NCI-H82 treated with DMSO at 0.1 percent for 48 hours (cell line): ENCODE measurements around the gene C1orf141.
A peak's percentile ranks its signal among the peaks of the same experiment; 100 is the strongest.
"Not testable (repeated sequence)": the region's sequence is repeated elsewhere in the genome, so short reads cannot be mapped to it uniquely, and the experiment has no call there.

Experiments used
- DNase-seq: peaks from one replicate; lab custom pipeline; 2025; ENCODE audit not compliant: unreplicated experiment; lab: John Stamatoyannopoulos, UW

C1orf141 gene

DNA sequence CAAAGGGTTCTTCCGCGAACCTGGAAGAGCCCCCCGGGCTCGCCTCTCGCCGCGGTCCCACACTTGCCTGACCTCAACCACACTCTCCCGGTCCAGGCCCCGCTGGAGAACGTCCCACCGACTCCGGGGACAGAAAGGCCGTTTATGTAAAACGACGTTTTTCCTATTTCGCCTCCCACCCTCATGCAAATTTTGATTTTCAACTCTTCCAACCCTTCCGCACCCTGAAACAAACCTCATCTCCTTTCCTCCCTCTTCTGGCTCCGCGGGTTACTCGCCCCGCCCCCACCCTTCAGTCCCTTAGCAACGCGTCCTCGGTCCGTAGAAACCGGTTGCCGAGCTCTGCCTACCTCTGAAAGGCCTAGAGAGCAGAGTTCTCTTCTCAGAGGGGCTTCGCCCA, at the start of gene C1orf141:
C1orf141 (minus strand) TSS at position 276 of the 400 bp plus-strand sequence. CDS start 7,730 bp downstream, outside the sequence.
- DNase-seq, result no peak

DNA sequence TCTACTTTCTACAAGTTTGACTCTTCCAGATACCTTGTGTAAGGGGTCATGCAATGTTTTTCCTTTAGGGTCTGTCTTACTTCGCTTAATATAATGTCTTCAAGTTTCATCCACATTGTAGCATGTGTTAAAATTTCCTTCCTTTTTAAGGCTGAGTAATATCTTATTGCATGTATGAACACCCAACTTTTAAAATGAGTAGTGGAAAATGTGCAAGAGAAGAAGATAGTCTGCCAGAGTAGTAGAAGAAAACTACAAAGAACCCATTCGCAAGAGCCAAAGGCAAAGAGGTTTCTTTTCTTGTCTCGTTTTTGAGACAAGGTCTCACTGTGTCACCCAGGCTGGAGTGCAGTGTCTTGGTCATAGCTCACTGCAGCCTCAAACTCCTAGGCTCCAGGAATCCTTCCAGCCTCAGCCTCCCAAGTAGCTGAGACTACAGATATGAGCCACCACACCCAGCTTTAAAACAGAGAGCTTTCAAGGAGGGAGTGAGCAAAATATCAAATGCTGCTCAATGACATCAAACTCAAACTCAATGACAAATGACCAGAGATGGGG, 40.8 kb upstream of the C1orf141 start:
- no peak for DNase-seq

DNA sequence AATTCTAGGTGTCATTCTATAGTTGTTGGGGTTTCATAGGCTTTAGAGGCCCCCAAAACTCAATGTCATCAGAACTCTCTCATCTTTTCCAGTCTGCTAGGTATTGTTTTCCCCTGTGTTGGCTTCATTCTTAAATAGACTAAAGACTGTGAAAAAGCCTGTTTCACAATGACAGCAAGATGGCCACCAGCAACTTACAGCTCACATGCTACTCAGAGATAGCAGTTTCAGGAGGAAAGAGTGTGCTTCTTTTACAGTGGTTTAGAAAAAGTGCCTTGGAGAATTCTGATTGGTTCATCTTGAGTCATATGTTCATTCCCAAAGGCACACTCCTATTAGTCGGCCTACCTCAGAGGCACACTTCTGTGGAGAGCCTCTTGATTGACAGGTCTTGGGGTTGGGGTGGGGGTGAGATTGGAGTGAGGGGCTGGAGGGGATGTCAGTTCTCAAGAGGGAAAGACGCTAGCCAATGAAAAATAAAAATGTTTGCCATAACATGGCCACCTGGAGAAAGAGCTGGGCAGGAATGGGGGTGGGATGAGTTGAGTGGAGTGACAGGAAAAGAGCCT, 40.0 kb upstream of the C1orf141 start:
- DNase-seq, result no peak

DNA sequence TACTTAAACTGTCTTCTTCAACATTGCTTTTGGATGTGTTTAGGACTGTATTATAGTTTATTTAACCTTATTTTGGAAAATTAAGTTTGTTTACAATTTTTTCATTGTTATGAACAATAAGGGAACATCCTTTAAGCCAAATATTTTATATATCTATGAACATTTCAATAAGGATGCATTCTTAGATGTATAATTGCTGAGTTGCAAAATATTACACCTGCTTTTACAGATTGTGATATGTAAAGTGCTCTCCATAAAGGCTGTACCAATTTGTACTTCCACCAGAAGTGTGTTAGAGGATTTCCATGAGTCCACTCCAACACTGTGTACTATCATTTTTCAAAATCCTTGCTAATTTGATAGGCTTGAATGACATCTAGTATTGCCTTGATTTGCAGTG, 39.2 kb upstream of the C1orf141 start:
- DNase-seq, result no peak

DNA sequence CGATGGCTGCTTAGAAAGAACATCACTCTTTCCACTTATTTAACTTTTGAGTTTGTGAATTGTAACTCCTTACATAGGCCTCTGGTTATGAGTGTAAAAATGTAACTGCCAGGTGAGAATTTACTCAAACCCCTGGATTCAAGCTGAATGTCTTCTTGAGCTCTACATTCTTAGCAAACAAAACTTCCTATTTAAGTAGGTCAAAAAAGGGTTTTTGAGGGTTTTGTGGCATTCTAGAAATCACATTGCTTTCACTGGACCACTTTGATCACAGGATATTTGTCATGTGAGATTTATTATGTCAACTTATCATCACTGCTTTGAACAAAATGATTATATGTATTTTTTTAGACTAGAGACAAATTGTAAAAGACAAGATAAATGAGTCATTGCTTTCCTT, 37.2 kb upstream of the C1orf141 start:
- DNase-seq, result no peak

DNA sequence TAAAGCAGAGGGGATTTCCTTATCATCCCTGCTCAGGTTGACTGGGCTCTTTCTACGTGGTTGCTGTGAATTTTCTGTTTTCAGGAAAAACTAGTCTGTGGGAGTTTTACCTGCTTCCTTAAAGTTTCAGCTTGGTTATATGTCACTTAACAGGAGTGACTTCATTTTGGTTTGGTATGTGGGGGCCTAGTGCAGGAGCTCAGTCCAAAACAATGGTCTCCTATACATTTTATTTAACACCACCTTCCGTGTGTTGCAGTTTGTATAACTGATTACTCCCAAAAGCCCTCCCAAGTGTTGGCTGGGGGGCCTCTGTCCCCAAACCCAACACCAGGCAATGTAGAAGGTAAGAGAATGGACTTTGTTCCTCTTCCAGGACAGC, 36.8 kb upstream of the C1orf141 start:
- DNase-seq, result no peak

DNA sequence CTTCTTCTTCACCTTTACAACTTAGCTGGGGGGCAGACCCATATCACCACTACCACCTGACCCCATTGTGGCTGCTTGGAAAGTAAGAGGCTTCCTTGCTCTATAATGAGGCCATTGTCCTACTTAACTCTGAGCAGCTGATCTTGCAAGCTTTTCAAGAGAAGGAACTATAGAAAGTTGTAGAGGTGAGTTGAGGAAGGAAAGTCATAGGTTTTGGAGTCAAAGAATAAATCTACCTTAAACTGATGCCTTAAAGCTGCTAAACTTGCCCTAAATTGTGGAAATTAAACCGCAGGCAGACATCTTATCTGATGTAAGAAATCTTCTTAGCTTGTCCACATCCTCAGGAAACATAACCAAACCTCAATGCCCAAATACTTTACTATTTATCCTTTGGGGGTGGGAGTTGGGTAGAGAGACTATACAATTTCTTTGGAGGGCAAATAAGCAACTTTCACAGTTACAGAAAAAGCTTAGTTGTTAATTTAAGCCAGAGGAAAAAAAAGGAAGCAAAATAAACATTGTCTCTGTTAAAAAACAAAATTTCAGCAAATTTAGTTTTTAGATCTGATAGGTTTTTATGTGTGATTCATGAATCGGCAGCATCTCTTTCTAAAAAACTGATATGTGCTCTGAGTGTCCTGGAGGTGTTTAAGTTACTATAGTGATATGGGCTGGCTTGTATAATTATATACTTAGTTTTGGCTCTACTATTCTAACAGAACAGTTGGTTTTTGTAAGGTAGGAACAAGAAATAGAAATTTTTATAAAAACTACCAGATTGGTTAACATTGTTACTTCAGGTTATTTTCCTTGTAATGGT, 36.2 kb upstream of the C1orf141 start:
- no peak for DNase-seq

DNA sequence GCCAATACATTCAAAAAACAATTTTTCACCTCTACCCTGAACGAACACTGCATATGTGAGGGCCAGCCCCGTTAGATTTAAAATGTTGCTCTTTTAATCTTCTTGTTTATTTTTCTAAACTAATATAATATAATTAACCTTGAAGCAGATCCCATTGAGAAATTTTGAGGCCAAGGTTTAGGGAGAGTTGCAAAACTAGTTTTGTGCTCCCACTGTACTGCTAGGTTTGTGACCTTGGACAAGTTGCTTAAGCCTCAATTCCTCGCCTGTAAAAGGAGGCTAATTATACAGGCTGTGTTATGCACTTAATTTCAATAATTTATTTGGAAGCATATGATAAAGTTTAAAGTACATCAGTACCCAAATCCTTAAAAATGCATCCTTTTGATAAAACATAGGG, 35.2 kb upstream of the C1orf141 start:
- DNase-seq, result no peak

DNA sequence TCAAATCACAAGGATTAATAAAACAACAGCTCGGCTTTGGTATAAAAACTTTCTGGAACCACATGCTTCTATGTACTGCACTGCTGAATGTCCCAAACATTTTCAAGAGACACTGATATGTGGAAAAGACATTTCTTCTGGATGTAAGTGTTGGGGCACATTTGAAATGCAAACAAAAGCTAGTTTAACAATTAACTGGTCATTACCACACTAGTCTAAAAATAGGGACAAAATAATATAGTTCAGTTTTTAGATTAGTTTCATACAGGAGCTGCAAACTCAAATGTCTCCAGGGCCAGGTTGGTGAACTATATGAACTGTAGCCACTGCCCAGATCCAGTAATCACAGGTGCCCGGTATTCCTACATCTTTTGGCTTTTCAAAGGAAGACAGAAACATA, 34.7 kb upstream of the C1orf141 start:
- no peak for DNase-seq

DNA sequence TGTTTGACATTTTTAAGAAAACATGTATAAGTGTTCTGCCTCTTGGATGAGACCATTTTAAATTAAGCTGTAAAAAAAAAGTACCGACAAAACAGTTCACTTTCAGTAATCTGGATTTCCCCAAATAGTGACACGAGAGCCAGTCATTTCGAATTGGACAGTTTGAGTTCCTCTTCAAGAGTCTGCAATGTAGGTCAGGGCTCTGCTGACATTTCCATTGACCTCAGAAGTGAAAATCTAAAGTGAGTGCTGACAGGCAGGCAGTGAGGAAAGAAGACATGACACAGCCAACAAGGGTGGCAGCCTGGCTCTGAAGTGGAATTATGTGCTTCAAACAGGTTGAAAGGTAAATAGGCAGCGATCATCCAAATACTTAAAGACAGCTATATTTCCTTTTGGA, 31.4 kb upstream of the C1orf141 start, which contains the start of gene IL23R:
IL23R (plus strand) TSS at position 259 of the 400 bp plus-strand sequence. CDS start 1,667 bp downstream, outside the sequence.
- DNase-seq, result no peak

DNA sequence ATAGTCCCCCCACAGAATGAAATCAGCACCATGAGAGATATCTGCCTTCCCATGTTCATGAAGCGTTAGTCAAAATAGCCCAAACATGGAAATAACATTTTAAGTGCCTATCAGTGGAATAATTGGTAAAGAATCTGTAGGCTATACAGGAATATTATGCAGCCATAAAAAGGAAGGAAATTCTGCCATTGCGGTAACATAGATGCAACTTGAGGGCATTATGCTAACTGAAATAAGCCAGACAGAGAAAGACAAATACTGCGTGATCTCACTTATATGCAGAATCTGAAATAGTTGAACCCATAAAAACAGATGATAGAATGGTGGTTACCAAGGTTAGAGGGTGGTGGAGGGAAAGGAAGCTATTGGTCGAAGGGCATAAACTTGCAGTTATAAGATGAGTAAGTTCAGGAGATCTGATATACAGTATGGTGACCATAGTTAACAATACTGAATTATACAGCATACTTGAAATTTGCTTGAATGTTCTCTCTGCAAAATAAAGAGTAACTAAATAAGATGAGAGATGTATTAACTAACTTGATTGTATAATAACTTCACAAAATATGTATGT, 30.8 kb upstream of the C1orf141 start:
- DNase-seq, result no peak

DNA sequence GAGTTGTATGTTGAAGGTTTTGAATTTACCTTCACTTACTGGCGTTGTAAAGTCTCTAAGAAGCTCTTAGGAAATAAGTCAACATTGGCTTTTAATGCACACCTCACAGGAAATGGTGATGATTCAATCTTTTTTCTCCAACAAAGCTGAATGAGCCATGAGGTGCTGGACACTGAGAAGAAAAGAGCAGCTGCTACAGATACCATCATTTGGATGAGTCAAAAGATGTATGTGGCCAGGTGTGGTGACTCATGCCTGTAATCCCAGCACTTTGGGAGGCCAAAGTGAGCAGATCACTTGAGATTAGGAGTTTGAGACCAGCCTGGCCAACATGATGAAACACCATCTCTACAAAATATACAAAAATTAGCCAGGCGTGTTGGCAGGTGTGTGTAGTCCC, 28.2 kb upstream of the C1orf141 start:
- no peak for DNase-seq

DNA sequence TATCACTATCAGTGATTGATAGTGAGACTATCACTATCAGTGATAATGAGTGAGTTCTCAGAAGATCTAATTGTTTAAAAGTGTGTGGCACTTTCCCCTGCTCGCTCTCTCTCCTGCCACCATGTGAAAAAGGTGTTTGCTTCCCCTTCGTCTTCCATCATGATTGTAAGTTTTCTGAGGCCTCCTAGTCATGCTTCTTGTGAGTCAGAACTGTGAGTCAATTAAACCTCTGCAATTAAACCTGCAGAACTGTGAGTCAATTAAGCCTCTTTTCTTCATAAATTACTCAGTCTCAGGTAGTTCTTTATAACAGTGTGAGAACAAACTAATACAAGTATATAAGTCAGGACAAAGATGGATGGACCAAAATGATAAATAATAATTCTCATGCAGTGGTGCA, 24.5 kb upstream of the C1orf141 start:
- DNase-seq, result no peak

DNA sequence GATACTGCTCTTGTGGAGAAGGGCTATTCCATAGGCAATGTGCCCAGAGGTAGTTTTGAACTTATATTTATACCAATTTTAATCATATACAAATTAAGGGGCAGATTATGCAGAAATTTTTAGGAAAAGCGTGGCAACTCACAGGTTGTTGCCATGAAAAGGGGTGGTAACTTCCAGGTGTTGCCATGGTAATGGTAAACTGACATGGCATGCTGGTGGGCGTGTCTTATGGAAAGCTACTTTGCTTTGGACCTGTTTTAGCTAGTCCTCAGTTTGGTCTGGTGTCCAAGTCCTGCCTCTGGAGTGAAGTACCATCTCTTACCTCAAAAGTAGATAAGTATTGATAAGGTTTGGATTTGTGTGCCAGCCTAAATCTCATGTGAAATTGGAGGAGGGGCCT, 23.6 kb upstream of the C1orf141 start:
- DNase-seq, result no peak

DNA sequence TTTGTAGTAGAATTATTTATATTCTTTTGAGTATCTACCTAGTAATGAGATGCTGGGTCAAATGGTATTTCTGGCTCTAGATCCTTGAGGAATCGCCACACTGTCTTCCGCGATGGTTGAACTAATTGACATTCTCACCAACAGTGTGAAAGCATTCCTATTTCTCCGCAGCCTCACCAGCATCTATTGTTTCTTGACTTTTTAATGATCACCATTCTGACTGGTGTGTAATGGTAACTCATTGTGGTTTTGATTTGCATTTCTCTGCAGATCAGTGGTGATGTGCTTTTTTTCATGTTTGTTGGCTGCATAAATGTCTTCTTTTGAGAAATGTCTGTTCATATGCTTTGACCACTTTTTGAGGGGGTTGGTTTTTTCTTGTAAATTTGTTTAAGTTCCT, 16.2 kb upstream of the C1orf141 start:
- no peak for DNase-seq

DNA sequence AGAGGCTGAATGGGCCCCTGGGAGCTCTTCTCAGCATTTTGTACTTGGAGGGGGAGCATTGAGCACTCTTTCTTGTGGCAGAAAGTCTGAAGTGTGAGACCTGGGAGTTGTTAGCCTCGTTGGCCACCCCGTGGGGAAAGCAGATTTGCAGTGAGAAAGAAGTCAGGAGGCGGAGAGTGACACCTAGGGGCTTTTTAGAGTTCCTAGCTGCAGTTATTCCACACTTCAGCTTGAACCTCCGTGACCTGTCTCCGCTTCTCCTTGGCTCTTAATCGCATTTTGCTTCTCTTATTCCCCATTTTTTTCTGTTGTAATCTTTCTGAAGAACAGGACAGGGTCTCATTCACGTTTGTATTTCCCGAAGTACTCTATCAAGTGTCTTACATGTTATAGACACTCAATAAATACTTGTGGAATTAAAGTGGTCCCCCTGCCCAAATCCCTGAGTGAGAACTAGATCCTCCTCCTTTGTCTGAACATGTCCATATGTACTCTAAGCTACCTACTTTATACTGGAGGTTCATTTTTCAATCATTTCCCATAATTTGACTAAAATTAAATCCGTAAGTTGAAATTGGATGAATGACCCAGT, 14.5 kb upstream of the C1orf141 start:
- peak; percentile 67 for DNase-seq

DNA sequence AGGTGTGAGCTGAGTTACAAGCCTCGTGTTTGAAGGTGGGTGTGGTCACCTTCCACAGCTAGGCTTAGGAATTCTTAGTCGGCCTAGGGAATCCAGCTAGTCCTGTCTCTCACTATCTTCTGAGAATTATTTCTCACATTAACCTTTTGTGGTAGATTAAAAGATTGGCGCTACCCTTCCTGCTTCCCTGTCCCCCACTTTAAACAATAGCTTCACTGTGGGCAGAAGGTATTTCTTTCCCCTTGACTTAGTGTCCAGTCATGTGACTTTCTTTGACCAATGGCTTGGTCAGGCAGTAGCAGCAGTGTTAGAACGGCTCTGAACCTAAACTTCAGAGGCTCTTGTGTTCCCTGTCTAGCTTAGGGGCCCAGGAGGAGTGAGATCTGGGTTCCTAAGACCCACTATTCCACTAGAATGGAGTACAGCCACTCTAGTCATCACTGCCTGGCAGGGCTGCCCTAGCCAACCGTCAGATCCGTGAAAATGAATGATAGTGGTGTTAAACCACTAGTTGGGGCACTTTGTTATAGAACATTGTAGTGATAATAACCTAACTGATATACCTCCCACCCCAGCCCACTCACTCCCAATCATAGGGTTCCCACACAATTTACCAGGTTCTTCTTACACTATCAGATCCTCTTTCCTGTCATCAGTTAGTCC, 13.9 kb upstream of the C1orf141 start:
- DNase-seq, result no peak

DNA sequence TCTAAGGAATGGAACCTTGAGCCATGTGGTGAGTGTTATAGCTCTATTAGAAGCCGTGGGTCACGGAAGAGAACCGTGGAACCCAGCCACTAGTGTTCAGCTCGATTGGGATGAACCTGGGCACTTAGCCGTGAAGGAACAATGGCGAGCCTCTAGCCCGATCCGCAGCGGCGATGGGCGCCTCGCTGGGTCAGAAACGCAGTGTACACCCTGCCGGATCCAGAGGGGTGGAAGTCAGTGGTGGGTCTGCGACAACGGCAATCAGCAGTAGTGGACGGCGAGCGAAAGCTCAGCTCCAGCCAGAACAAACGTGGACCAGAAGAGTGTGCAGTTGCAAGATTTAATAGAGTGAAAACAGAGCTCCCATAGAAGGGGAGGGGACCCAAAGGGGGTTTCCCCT, 13.2 kb upstream of the C1orf141 start:
- not testable (repeated sequence) for DNase-seq

DNA sequence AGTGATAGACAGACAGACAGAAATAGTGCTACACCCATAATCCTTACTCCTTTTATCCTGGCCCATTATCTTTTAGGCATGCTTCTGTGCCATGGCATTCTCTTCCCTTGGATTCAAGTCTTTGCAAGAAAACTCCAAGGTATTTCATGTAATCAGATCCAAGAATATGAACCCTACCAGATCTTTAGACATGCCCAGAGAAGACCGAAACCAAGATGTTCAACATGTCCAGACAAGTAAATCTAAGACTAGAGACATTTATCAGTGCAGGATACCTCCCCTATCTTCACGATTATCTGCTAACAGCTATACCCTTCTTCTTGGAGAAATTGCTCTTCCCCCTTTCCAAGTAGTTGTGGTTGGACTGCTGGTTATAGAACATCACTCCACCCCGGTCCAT, 11.8 kb upstream of the C1orf141 start:
- DNase-seq, result no peak

DNA sequence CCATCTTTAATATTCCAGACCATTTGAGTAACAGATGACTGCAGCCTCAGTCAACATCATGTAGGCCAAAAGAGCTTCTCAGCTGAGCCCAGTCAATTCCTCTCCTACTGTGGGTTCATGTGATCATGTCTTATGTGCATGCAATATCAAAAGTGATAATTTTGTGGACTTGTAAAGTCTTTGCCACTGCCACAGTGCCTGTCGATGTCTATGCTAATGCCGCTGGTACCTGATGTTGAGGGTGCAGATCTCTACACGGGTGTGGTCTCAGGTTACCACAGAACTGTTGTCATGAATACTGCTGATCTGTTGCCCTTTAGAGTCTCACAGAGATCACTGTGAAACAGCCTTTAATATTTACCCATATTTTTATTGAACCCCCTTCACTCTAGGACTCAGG, 11.3 kb upstream of the C1orf141 start:
- no peak for DNase-seq

DNA sequence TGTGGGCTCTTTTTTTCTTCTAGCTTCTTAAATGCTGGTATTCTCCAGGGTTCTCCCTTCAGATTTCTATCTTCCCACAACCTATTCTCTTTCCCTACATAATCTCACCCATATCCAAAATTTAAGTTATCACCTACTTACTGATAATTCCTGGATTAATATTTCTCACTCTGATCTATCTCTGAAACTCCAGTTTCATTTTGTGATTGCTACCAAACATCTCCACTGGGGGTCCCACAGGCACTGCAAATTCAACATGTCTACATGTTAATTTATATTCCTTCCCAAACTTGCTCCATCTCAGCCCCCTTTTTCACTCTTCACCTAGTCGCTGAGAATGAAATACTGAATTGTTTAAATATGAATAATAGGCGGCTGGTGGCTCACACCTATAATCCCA, 9.9 kb upstream of the C1orf141 start:
- no peak for DNase-seq
